Measurements from ENCODE around the gene TUB. TPM values are rescaled to one million over a fixed set of nuclear protein-coding genes. Genes with fewer than 3 reads are reported as not detected.

Gene TUB
- total and polyA plus RNA-seq, 2 of the 13 experiments (the other 11 are each of a cell fraction or from before 2014, with no cell fraction given), result 4.3 to 5.6 TPM

- Histone ChIP-seq H3K9ac (ENCODE audit: insufficient read depth, low read depth, low read length) (no peak overlapping the region), H3K4me2 (ENCODE audit: low read depth, low read length) (no peak overlapping the region), H3K4me1 (ENCODE audit: insufficient read depth, low read length) (no peaks in the 10 kb centered on the region), H3K27me3 (ENCODE audit: control insufficient read depth in 1 of 2, insufficient read depth in 2 of 2, low read length in 2 of 2) (no peaks in the 10 kb centered on the region; a peak in 1 of 5 replicates), H4K20me1 (ENCODE audit: insufficient read depth, low read length) (no peaks in the 10 kb centered on the region), H3K36me3 (replicated peaks in 1 of 2; ENCODE audit: control insufficient read depth in 1 of 2, insufficient read depth in 2 of 2, low read length in 2 of 2) (no peaks in the 10 kb centered on the region), H3K4me3 (replicated peaks in 1 of 3; ENCODE audit: insufficient read depth in 1 of 3, low read depth in 2 of 3, low read length in 3 of 3) (no peak overlapping the region), H3K9me3 (ENCODE audit: low read length) (no peaks in the 10 kb centered on the region), H2AFZ (ENCODE audit: low read length) (no peak overlapping the region), H3K79me2 (ENCODE audit: insufficient read depth, low read length) (no peaks in the 10 kb centered on the region), H3K27ac (ENCODE audit: extremely low read length, insufficient read depth, low read length) (no peak overlapping the region)
- POLR2A ChIA-PET, result no interaction called here
- intact Hi-C loops (cut with micrococcal nuclease; ENCODE audit: unreplicated experiment), result no loop called here
- no peak for ATAC-seq
- no peak for FAIRE-seq
- CTCF ChIA-PET (ENCODE audit: low intra/inter-chr PET ratio, low total read pairs), result no interaction called here
- no peak for TF ChIP-seq ZNF703 (CRISPR knock-in tag; IDR thresholded peaks at IDR 0.05; ENCODE audit: borderline replicate concordance)
- no peak for TF ChIP-seq HOXA9 (CRISPR knock-in tag; IDR thresholded peaks at IDR 0.05; ENCODE audit: borderline replicate concordance)
- no peak for TF ChIP-seq TARDBP (CRISPR knock-in tag; IDR thresholded peaks at IDR 0.05)
- TF ChIP-seq RBFOX2 (IDR thresholded peaks at IDR 0.05; ENCODE audit: low read depth, low read length), result no peak
- TF ChIP-seq POLR2A (IDR thresholded peaks at IDR 0.05; ENCODE audit: insufficient read depth in 1 of 2, low read depth in 2 of 2, low read length in 2 of 2), result no peak
- no peak for TF ChIP-seq ZFP62 (CRISPR knock-in tag; IDR thresholded peaks at IDR 0.05)
- TF ChIP-seq ZNF280D (CRISPR knock-in tag; IDR thresholded peaks at IDR 0.05), result no peak
- TF ChIP-seq ZNF468 (CRISPR knock-in tag; IDR thresholded peaks at IDR 0.05), result no peak
- TF ChIP-seq ZFP36L1 (CRISPR knock-in tag; IDR thresholded peaks at IDR 0.05), result no peak
- TF ChIP-seq ZSCAN20 (CRISPR knock-in tag; IDR thresholded peaks at IDR 0.05; ENCODE audit: borderline replicate concordance), result no peak
- no peak for TF ChIP-seq FOXM1 (CRISPR knock-in tag; IDR thresholded peaks at IDR 0.05)
- no peak for TF ChIP-seq ZNF547 (CRISPR knock-in tag; IDR thresholded peaks at IDR 0.05)
- no peak for TF ChIP-seq ZNF121 (CRISPR knock-in tag; IDR thresholded peaks at IDR 0.05)
- TF ChIP-seq ZNF101 (CRISPR knock-in tag; IDR thresholded peaks at IDR 0.05; ENCODE audit: borderline replicate concordance, low read depth), result no peak
- TF ChIP-seq, protein P1, sequence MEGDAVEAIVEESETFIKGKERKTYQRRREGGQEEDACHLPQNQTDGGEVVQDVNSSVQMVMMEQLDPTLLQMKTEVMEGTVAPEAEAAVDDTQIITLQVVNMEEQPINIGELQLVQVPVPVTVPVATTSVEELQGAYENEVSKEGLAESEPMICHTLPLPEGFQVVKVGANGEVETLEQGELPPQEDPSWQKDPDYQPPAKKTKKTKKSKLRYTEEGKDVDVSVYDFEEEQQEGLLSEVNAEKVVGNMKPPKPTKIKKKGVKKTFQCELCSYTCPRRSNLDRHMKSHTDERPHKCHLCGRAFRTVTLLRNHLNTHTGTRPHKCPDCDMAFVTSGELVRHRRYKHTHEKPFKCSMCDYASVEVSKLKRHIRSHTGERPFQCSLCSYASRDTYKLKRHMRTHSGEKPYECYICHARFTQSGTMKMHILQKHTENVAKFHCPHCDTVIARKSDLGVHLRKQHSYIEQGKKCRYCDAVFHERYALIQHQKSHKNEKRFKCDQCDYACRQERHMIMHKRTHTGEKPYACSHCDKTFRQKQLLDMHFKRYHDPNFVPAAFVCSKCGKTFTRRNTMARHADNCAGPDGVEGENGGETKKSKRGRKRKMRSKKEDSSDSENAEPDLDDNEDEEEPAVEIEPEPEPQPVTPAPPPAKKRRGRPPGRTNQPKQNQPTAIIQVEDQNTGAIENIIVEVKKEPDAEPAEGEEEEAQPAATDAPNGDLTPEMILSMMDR (CRISPR knock-in tag; IDR thresholded peaks at IDR 0.05), result no peak
- in situ Hi-C loops (cut with HindIII; ENCODE audit: extremely low pct_ligation_motif_present, low pct_unique_long_range_greater_than_20kb), result no loop called here
- no TSS peak for BruUV-seq (replicated peaks)
- 31% methylated on average over 6 of the region's 6 CpGs for whole genome bisulfite sequencing (ENCODE audit: low lambda C conversion rate)
- DNase-seq (ENCODE audit: low spot score), result no peak
Observed at GRCh38 chr11:8149726-8150125, 68.7 kb downstream of the TUB start.

Data from HepG2 (cell line).